BJ (cell line): Measurements from ENCODE around the gene INSL3. TPM values are rescaled to one million over a fixed set of nuclear protein-coding genes. Genes with fewer than 3 reads are reported as not detected.
A peak's percentile ranks its signal among the peaks of the same experiment; 100 is the strongest.

Source experiments
- CTCF ChIA-PET: fragments of 350-600 bp; formaldehyde crosslinking; extraction: SDS; loops from one replicate; lab custom pipeline; 2021; ENCODE audit warnings: antibody characterized with exemption, inconsistent platforms; lab: Yijun Ruan, JAX
- POLR2A ChIA-PET: fragments of 300-600 bp; sonication (Branson Sonifier 250); formaldehyde crosslinking; extraction: SDS; loops from one replicate; lab custom pipeline; 2021; ENCODE audit warnings: antibody characterized with exemption; lab: Charles Lee
- DNase-seq: peaks from one replicate; pipeline ENCODE4 v3.0.0-alpha.2; 2011; ENCODE audit warnings: low read depth
- H3K27me3 ChIP-seq: 2 replicates; pipeline ENCODE4 v1.6.0; 2011; ENCODE audit warnings: low read length; ENCODE audit not compliant: control insufficient read depth, insufficient read depth
- H3K36me3 ChIP-seq: 2 replicates; pipeline ENCODE4 v1.5.1; 2011; ENCODE audit warnings: low read length; ENCODE audit not compliant: control insufficient read depth, insufficient read depth
- H3K4me3 ChIP-seq: 2 replicates; pipeline ENCODE4 v1.5.1; 2011; ENCODE audit warnings: low read depth, mild to moderate bottlenecking, control low read depth, low read length
- CTCF ChIP-seq: IDR thresholded peaks from 2 replicates; pipeline ENCODE4 v1.5.1; 2011; ENCODE audit warnings: low read depth, mild to moderate bottlenecking, control low read depth, inconsistent platforms, low read length, moderate library complexity; ENCODE audit not compliant: insufficient read depth
- polyA plus RNA-seq: library from polyadenylated mRNA; depleted of rRNA; stranded (reverse); fragments of >200 nt; gene quantifications from 2 replicates; pipeline ENCODE4 v1.2.3, GENCODE V29; 2011

INSL3 gene
- polyA plus RNA-seq, 1 experiment = 0.18 TPM

- no peak for TF ChIP-seq CTCF
- no peak for DNase-seq
- H3K27me3 ChIP-seq = no peaks in the 10 kb centered on the region
- ChIA-PET CTCF (interaction anchor here (1.9 to 3.8 kb wide), 5 partner anchors 9 to 136 kb away, joined by 7 to 54 read pairs (median 22); partner anchors contain the start of genes CCDC124 and JAK3), POLR2A (no interaction called here)
- H3K4me3 ChIP-seq = peak overlapping the region; percentile 98
- peaks cover 26% of the 10 kb centered on the region for H3K36me3 ChIP-seq
These were observed 39.7 kb upstream of the INSL3 start for GRCh38 chr19:17860993-17861360.

- H3K27me3 ChIP-seq = no peaks in the 10 kb centered on the region
- peak overlapping the region; percentile 98 for H3K4me3 ChIP-seq
- POLR2A ChIA-PET = interaction anchor here (0.6 kb wide), 1 partner anchor 1203 kb away, joined by 3 read pairs; no protein-coding TSS in a partner anchor
- peaks cover 26% of the 10 kb centered on the region for H3K36me3 ChIP-seq
- no peak for TF ChIP-seq CTCF
- no peak for DNase-seq
- CTCF ChIA-PET = interaction anchor here (1.5 to 3.8 kb wide), 8 partner anchors 10 to 253 kb away, joined by 3 to 54 read pairs (median 9); partner anchors contain the start of genes CCDC124 and JAK3
These were observed 39.1 kb upstream of the INSL3 start for GRCh38 chr19:17860331-17860992.

GRCh38 chr19:17859533-17860330 lies 38.4 kb upstream of the INSL3 start, which contains the start of gene RPL18A:
TSS of gene RPL18A (plus strand) at chr19:17859910. CDS start at chr19:17859957, 47 bp downstream.
- CTCF ChIA-PET = interaction anchor here (0.5 to 3.8 kb wide), 31 partner anchors 10 to 567 kb away, joined by 3 to 54 read pairs (median 3); partner anchors contain the start of genes CCDC124, JAK3 and SLC5A5
- TF ChIP-seq CTCF = peak; percentile 94
- Histone ChIP-seq H3K27me3 (no peaks in the 10 kb centered on the region), H3K36me3 (peaks cover 26% of the 10 kb centered on the region), H3K4me3 (peak within 1 kb of the TSS; percentile 98)
- POLR2A ChIA-PET = interaction anchor here (0.6 to 1.1 kb wide), 6 partner anchors 10 to 1204 kb away, joined by 3 to 13 read pairs (median 4); partner anchors contain the start of gene CCDC124
- peak; percentile 99 for DNase-seq

- Histone ChIP-seq H3K4me3 (no peak overlapping the region), H3K27me3 (no peaks in the 10 kb centered on the region), H3K36me3 (no peaks in the 10 kb centered on the region)
- TF ChIP-seq CTCF = peak; percentile 97
- POLR2A ChIA-PET = no interaction called here
- DNase-seq = no peak
- CTCF ChIA-PET = interaction anchor here (0.6 to 4.8 kb wide), 21 partner anchors 10 to 461 kb away, joined by 3 to 28 read pairs (median 3); partner anchors contain the start of genes B3GNT3, CCDC124, CCDC194 and MAP1S
These were observed 34.2 kb upstream of the INSL3 start for GRCh38 chr19:17855280-17856152.
